ENCODE results near the gene DIO3.

DIO3 gene

GRCh38 chr14:101591121-101591520, 29.8 kb downstream of the DIO3 start:
- H3K36me3 Mint-ChIP-seq, result peaks cover 4% of the 10 kb centered on the region
- H3K4me3 Mint-ChIP-seq, result no peak overlapping the region
- H3K9me3 Mint-ChIP-seq, result peaks cover 2% of the 10 kb centered on the region
- peaks cover 10% of the 10 kb centered on the region for H3K4me1 Mint-ChIP-seq
- no peak for ATAC-seq
- H3K27ac Mint-ChIP-seq, result peak overlapping the region; percentile 62
- DNase-seq (ENCODE audit: low spot score in 2 of 2), result no peak

- H3K4me1 Mint-ChIP-seq, result peaks cover 14% of the 10 kb centered on the region
- H3K4me3 Mint-ChIP-seq, result no peak overlapping the region
- H3K36me3 Mint-ChIP-seq, result peaks cover 5% of the 10 kb centered on the region
- H3K27ac Mint-ChIP-seq, result peak overlapping the region; percentile 62
- H3K9me3 Mint-ChIP-seq, result peaks cover 3% of the 10 kb centered on the region
- DNase-seq (ENCODE audit: low spot score in 2 of 2) (no peak), ATAC-seq (no peak)
Measured at GRCh38 chr14:101591582-101591981, 30.3 kb downstream of the DIO3 start.

- Mint-ChIP-seq H3K4me3 (no peak overlapping the region), H3K4me1 (peaks cover 33% of the 10 kb centered on the region), H3K36me3 (peaks cover 5% of the 10 kb centered on the region), H3K9me3 (peaks cover 3% of the 10 kb centered on the region), H3K27ac (no peak overlapping the region)
- DNase-seq (ENCODE audit: low spot score in 2 of 2) (no peak), ATAC-seq (peak; percentile 24)
Measured at GRCh38 chr14:101593411-101594238, 32.3 kb downstream of the DIO3 start.

GRCh38 chr14:101594511-101595148, 33.3 kb downstream of the DIO3 start:
- peaks cover 5% of the 10 kb centered on the region for H3K36me3 Mint-ChIP-seq

GRCh38 chr14:101595349-101595748, 34.1 kb downstream of the DIO3 start:
- no peak overlapping the region for H3K4me3 Mint-ChIP-seq
- peaks cover 37% of the 10 kb centered on the region for H3K4me1 Mint-ChIP-seq
- DNase-seq (ENCODE audit: low spot score in 2 of 2) (no peak), ATAC-seq (no peak)
- H3K27ac Mint-ChIP-seq, result peak overlapping the region; percentile 98
- peaks cover 3% of the 10 kb centered on the region for H3K9me3 Mint-ChIP-seq
- H3K36me3 Mint-ChIP-seq, result peaks cover 5% of the 10 kb centered on the region

More at GRCh38 chr14:101594511-101595148, 33.3 kb downstream of the DIO3 start:
- H3K4me1 Mint-ChIP-seq, result peaks cover 37% of the 10 kb centered on the region
- H3K9me3 Mint-ChIP-seq, result peaks cover 3% of the 10 kb centered on the region
- ATAC-seq (no peak), DNase-seq (ENCODE audit: low spot score in 2 of 2) (no peak)
- no peak overlapping the region for H3K4me3 Mint-ChIP-seq
- H3K27ac Mint-ChIP-seq, result no peak overlapping the region

- peaks cover 5% of the 10 kb centered on the region for H3K36me3 Mint-ChIP-seq
- H3K4me3 Mint-ChIP-seq, result peak overlapping the region; percentile 27
- H3K27ac Mint-ChIP-seq, result peak overlapping the region; percentile 98
- H3K4me1 Mint-ChIP-seq, result peaks cover 37% of the 10 kb centered on the region
- DNase-seq (ENCODE audit: low spot score in 2 of 2) (peak in 1 of 2 donors; percentile 60), ATAC-seq (peak; percentile 33)
- H3K9me3 Mint-ChIP-seq, result peaks cover 3% of the 10 kb centered on the region
Measured at GRCh38 chr14:101595887-101596721, 34.8 kb downstream of the DIO3 start.

GRCh38 chr14:101596742-101597141, 35.4 kb downstream of the DIO3 start:
- H3K4me1 Mint-ChIP-seq, result peaks cover 37% of the 10 kb centered on the region
- DNase-seq (ENCODE audit: low spot score in 2 of 2), result no peak
- peak overlapping the region; percentile 98 for H3K27ac Mint-ChIP-seq
- peaks cover 5% of the 10 kb centered on the region for H3K36me3 Mint-ChIP-seq
- peaks cover 3% of the 10 kb centered on the region for H3K9me3 Mint-ChIP-seq
- no peak for ATAC-seq
- H3K4me3 Mint-ChIP-seq, result peak overlapping the region; percentile 27

GRCh38 chr14:101598159-101598558, 36.9 kb downstream of the DIO3 start:
- DNase-seq (ENCODE audit: low spot score in 2 of 2) (no peak), ATAC-seq (no peak)
- Mint-ChIP-seq H3K4me1 (peaks cover 37% of the 10 kb centered on the region), H3K27ac (peak overlapping the region; percentile 26), H3K4me3 (no peak overlapping the region), H3K9me3 (peaks cover 3% of the 10 kb centered on the region), H3K36me3 (peaks cover 5% of the 10 kb centered on the region)

GRCh38 chr14:101598571-101599233, 37.4 kb downstream of the DIO3 start:
- Mint-ChIP-seq H3K4me3 (no peak overlapping the region), H3K4me1 (peaks cover 37% of the 10 kb centered on the region), H3K27ac (peak overlapping the region; percentile 58), H3K36me3 (peaks cover 5% of the 10 kb centered on the region), H3K9me3 (peaks cover 3% of the 10 kb centered on the region)
- DNase-seq (ENCODE audit: low spot score in 2 of 2), result no peak
- no peak for ATAC-seq

- ATAC-seq (no peak), DNase-seq (ENCODE audit: low spot score in 2 of 2) (no peak)
- Mint-ChIP-seq H3K4me3 (no peak overlapping the region), H3K9me3 (peaks cover 3% of the 10 kb centered on the region), H3K4me1 (peaks cover 37% of the 10 kb centered on the region), H3K36me3 (peaks cover 5% of the 10 kb centered on the region), H3K27ac (peak overlapping the region; percentile 58)
Measured at GRCh38 chr14:101599234-101599885, 38.1 kb downstream of the DIO3 start.

GRCh38 chr14:101600336-101600890, 39.1 kb downstream of the DIO3 start:
- ATAC-seq (no peak), DNase-seq (ENCODE audit: low spot score in 2 of 2) (no peak)
- Mint-ChIP-seq H3K27ac (no peak overlapping the region), H3K4me1 (peaks cover 34% of the 10 kb centered on the region), H3K9me3 (peaks cover 3% of the 10 kb centered on the region), H3K4me3 (no peak overlapping the region), H3K36me3 (peaks cover 5% of the 10 kb centered on the region)

GRCh38 chr14:101600891-101601605, 39.8 kb downstream of the DIO3 start:
- peaks cover 2% of the 10 kb centered on the region for H3K9me3 Mint-ChIP-seq
- H3K4me1 Mint-ChIP-seq, result peaks cover 28% of the 10 kb centered on the region
- H3K36me3 Mint-ChIP-seq, result peaks cover 1% of the 10 kb centered on the region
- H3K27ac Mint-ChIP-seq, result no peak overlapping the region
- H3K4me3 Mint-ChIP-seq, result no peak overlapping the region
- DNase-seq (ENCODE audit: low spot score in 2 of 2) (no peak), ATAC-seq (no peak)

GRCh38 chr14:101601606-101602465, 40.5 kb downstream of the DIO3 start:
- H3K4me1 Mint-ChIP-seq, result peaks cover 20% of the 10 kb centered on the region
- no peaks in the 10 kb centered on the region for H3K36me3 Mint-ChIP-seq
- H3K27ac Mint-ChIP-seq, result no peak overlapping the region
- H3K4me3 Mint-ChIP-seq, result no peak overlapping the region
- no peaks in the 10 kb centered on the region for H3K9me3 Mint-ChIP-seq
- DNase-seq (ENCODE audit: low spot score in 2 of 2), result no peak
- ATAC-seq, result no peak
